CD14-positive monocyte (primary cell): ENCODE results near the gene TMEM47. TPM values are rescaled to one million over a fixed set of nuclear protein-coding genes. Genes with fewer than 3 reads are reported as not detected.

Experiments used
- DNase-seq, 3 donors: peaks; one replicate each; pipeline ENCODE4 v3.0.0-alpha.2; 2011 to 2022
- H2AFZ ChIP-seq: 2 replicates; pipeline ENCODE4 v1.6.0; 2012; ENCODE audit warnings: mild to moderate bottlenecking, low read depth, low read length, inconsistent platforms; ENCODE audit not compliant: insufficient read depth, poor library complexity, severe bottlenecking
- H3K27ac ChIP-seq, 2 donors: 1 replicate in 1 of 2; 2 replicates in 1 of 2; pipeline ENCODE4 v1.5.1; 2012 to 2013; ENCODE audit warnings: low read length in 2 of 2, control low read depth in 1 of 2, inconsistent platforms in 1 of 2, low read depth in 1 of 2, mild to moderate bottlenecking in 1 of 2
- H3K27me3 ChIP-seq, 2 donors: one replicate each; pipeline versions ENCODE4 v1.6.0 to v1.6.1; 2011 to 2013; ENCODE audit warnings: low read length in 2 of 2; ENCODE audit not compliant: control insufficient read depth in 2 of 2, insufficient read depth in 2 of 2
- H3K36me3 ChIP-seq, 2 donors: replicated peaks in 1 of 2; 1 replicate in 1 of 2; 2 replicates in 1 of 2; pipeline versions ENCODE4 v1.5.1 to v1.6.1; 2012 to 2013; ENCODE audit warnings: low read length in 2 of 2, control low read depth in 1 of 2, inconsistent platforms in 1 of 2, mild to moderate bottlenecking in 1 of 2; ENCODE audit not compliant: insufficient read depth in 2 of 2, control insufficient read depth in 1 of 2
- H3K4me1 ChIP-seq, 2 donors: 1 replicate in 1 of 2; 2 replicates in 1 of 2; pipeline versions ENCODE4 v1.5.1 to v1.6.1; 2012 to 2013; ENCODE audit warnings: low read length in 2 of 2, control low read depth in 1 of 2, inconsistent platforms in 1 of 2, mild to moderate bottlenecking in 1 of 2, moderate library complexity in 1 of 2; ENCODE audit not compliant: insufficient read depth in 2 of 2, control insufficient read depth in 1 of 2
- H3K4me2 ChIP-seq: replicated peaks from 2 replicates; pipeline ENCODE3; 2012; ENCODE audit warnings: low read length, moderate library complexity, mild to moderate bottlenecking; ENCODE audit not compliant: poor library complexity, severe bottlenecking; ENCODE audit errors: extremely low read depth
- H3K4me3 ChIP-seq, 3 experiments: fragments of 200-600 bp in 1 of 3; sonication (generic) in 1 of 3; replicated peaks in 1 of 3; 1 replicate in 2 of 3; 2 replicates in 1 of 3; pipeline ENCODE4 v1.5.1; 2011 to 2013; ENCODE audit warnings: low read length in 3 of 3, mild to moderate bottlenecking in 3 of 3, control low read depth in 2 of 3, low read depth in 2 of 3, inconsistent platforms in 1 of 3, moderate library complexity in 1 of 3
- H3K79me2 ChIP-seq: 2 replicates; pipeline ENCODE4 v1.6.0; 2012; ENCODE audit warnings: mild to moderate bottlenecking, control low read depth, inconsistent platforms, low read length, moderate library complexity; ENCODE audit not compliant: insufficient read depth
- H3K9ac ChIP-seq: 2 replicates; pipeline ENCODE4 v1.6.0; 2017; ENCODE audit warnings: low read length, mild to moderate bottlenecking; ENCODE audit not compliant: insufficient read depth, poor library complexity, severe bottlenecking
- H3K9me3 ChIP-seq, 2 donors: replicated peaks in 1 of 2; 1 replicate in 1 of 2; 2 replicates in 1 of 2; pipeline versions ENCODE4 v1.5.1 to v1.6.1; 2012 to 2013; ENCODE audit warnings: low read length in 2 of 2, control low read depth in 1 of 2; ENCODE audit not compliant: control insufficient read depth in 1 of 2, insufficient read depth in 1 of 2
- H4K20me1 ChIP-seq: 2 replicates; pipeline ENCODE4 v1.6.0; 2012; ENCODE audit warnings: mild to moderate bottlenecking, low read length, control low read depth, moderate library complexity; ENCODE audit not compliant: insufficient read depth
- H3K27ac Mint-ChIP-seq, 7 donors: one replicate each; pipeline ENCODE4 v1.8.0; 2020; ENCODE audit warnings: mild to moderate bottlenecking in 7 of 7, mixed read lengths in 7 of 7, moderate library complexity in 6 of 7, inconsistent platforms in 2 of 7
- H3K27me3 Mint-ChIP-seq, 3 donors: one replicate each; pipeline ENCODE4 v1.8.0; 2021 to 2022; ENCODE audit warnings: low read depth in 3 of 3, mild to moderate bottlenecking in 3 of 3, mixed read lengths in 3 of 3, moderate library complexity in 3 of 3, inconsistent platforms in 1 of 3
- H3K36me3 Mint-ChIP-seq, 2 donors: one replicate each; pipeline ENCODE4 v1.8.0; 2020; ENCODE audit warnings: mixed read lengths in 2 of 2, inconsistent platforms in 1 of 2, mild to moderate bottlenecking in 1 of 2
- H3K4me1 Mint-ChIP-seq: one replicate; pipeline ENCODE4 v1.8.0; 2020; ENCODE audit warnings: mild to moderate bottlenecking, mixed read lengths
- H3K4me3 Mint-ChIP-seq, 2 donors: one replicate each; pipeline ENCODE4 v1.8.0; 2020; ENCODE audit warnings: mild to moderate bottlenecking in 2 of 2, mixed read lengths in 2 of 2, moderate library complexity in 1 of 2
- H3K9me3 Mint-ChIP-seq, 7 donors: one replicate each; pipeline ENCODE4 v1.8.0; 2020 to 2022; ENCODE audit warnings: mixed read lengths in 7 of 7, mild to moderate bottlenecking in 6 of 7, moderate library complexity in 6 of 7, inconsistent platforms in 2 of 7
- CTCF ChIP-seq: fragments of 200-600 bp; IDR thresholded peaks from one replicate; pipeline ENCODE4 v1.8.0; 2022; ENCODE audit warnings: antibody characterized with exemption, mild to moderate bottlenecking
- WGBS: methylation state at CpG from one replicate; pipeline ENCODE4 v1.1.5; 2013; ENCODE audit warnings: missing lambda C conversion rate; ENCODE audit not compliant: insufficient coverage; 5-methylcytosine and 5-hydroxymethylcytosine counted together
- intact Hi-C, 2 donors: fragments of 100-400 bp; cut with micrococcal nuclease; formaldehyde crosslinking; loops; one replicate each; pipeline versions ENCODE4 v1.15.0 to v1.15.1; 2023
- polyA plus RNA-seq, 3 donors: library from polyadenylated mRNA; depleted of rRNA in 1 of 3; unstranded in 2 of 3; stranded (reverse) in 1 of 3; fragments of 300-500 nt in 2 of 3; fragments of >200 nt in 1 of 3; fragmentation: Illumina TruSeq in 2 of 3; gene quantifications; 1 replicate in 2 of 3; 2 replicates in 1 of 3; pipeline ENCODE4 v1.2.3, GENCODE V29; 2012 to 2021

The TMEM47 gene
- polyA plus RNA-seq, 3 donors = not detected

- DNase-seq = no peak
- H3K27me3 ChIP-seq = no peaks in the 10 kb centered on the region
- WGBS = no CpG with 5 or more reads among the region's 1 CpG
- no peaks in the 10 kb centered on the region for H4K20me1 ChIP-seq
- no peak overlapping the region for H2AFZ ChIP-seq
- H3K4me3 ChIP-seq = no peak overlapping the region
- Mint-ChIP-seq H3K4me1 (no peaks in the 10 kb centered on the region), H3K4me3 (no peak overlapping the region), H3K9me3 (peaks cover 0 to 5% (median 0%) of the 10 kb centered on the region in 7 donors), H3K36me3 (no peaks in the 10 kb centered on the region), H3K27ac (no peak overlapping the region), H3K27me3 (peaks cover 0 to 2% (median 0%) of the 10 kb centered on the region in 3 donors)
- H3K79me2 ChIP-seq = no peaks in the 10 kb centered on the region
- H3K36me3 ChIP-seq = no peaks in the 10 kb centered on the region
- no peak overlapping the region for H3K27ac ChIP-seq
- intact Hi-C loops = no loop called here
- no peak for TF ChIP-seq CTCF
- H3K4me2 ChIP-seq = no peak overlapping the region
- H3K9ac ChIP-seq = no peak overlapping the region
- no peaks in the 10 kb centered on the region for H3K9me3 ChIP-seq
- no peaks in the 10 kb centered on the region for H3K4me1 ChIP-seq
Measured at GRCh38 chrX:34584781-34585180, 72.3 kb downstream of the TMEM47 start.

- Mint-ChIP-seq H3K9me3 (peaks cover 0 to 2% (median 0%) of the 10 kb centered on the region in 7 donors), H3K27ac (no peak overlapping the region), H3K4me1 (no peaks in the 10 kb centered on the region), H3K36me3 (no peaks in the 10 kb centered on the region), H3K4me3 (no peak overlapping the region), H3K27me3 (peaks cover 0 to 2% (median 0%) of the 10 kb centered on the region in 3 donors)
- H3K4me2 ChIP-seq = no peak overlapping the region
- H3K4me3 ChIP-seq = no peak overlapping the region
- H3K9ac ChIP-seq = no peak overlapping the region
- no peak overlapping the region for H3K27ac ChIP-seq
- no peaks in the 10 kb centered on the region for H3K36me3 ChIP-seq
- H3K79me2 ChIP-seq = no peaks in the 10 kb centered on the region
- no peak for TF ChIP-seq CTCF
- H4K20me1 ChIP-seq = no peaks in the 10 kb centered on the region
- H3K27me3 ChIP-seq = no peaks in the 10 kb centered on the region
- no peaks in the 10 kb centered on the region for H3K4me1 ChIP-seq
- DNase-seq = no peak
- intact Hi-C loops = no loop called here
- no CpG with 5 or more reads among the region's 2 CpGs for WGBS
- H2AFZ ChIP-seq = no peak overlapping the region
- H3K9me3 ChIP-seq = no peaks in the 10 kb centered on the region
Measured at GRCh38 chrX:34580069-34580468, 77.0 kb downstream of the TMEM47 start.
